Hypothalamus (tissue), 51 donors: ENCODE results near the gene SNX32.
A peak's percentile ranks its signal among the peaks of the same experiment; 100 is the strongest.

Experiments used
- DNase-seq, 51 donors: peaks; one replicate each; lab custom pipeline; 2025; lab: John Stamatoyannopoulos, UW

The SNX32 gene

GRCh38 chr11:65883058-65883761, 49.4 kb downstream of the SNX32 start:
- DNase-seq: no peak

- DNase-seq: peak in 1 of 51 donors; percentile 6
Measured at GRCh38 chr11:65883786-65884715, 50.3 kb downstream of the SNX32 start.

- peak in 48 of 51 donors; percentile 13 to 85 (median 56) for DNase-seq
Measured at GRCh38 chr11:65884716-65885092, 50.9 kb downstream of the SNX32 start.

- no peak for DNase-seq
Measured at GRCh38 chr11:65885231-65885630, 51.5 kb downstream of the SNX32 start.

- DNase-seq: no peak
Measured at GRCh38 chr11:65885808-65886536, 52.2 kb downstream of the SNX32 start.

GRCh38 chr11:65886826-65887722, 53.3 kb downstream of the SNX32 start:
- no peak for DNase-seq

- DNase-seq: no peak
Measured at GRCh38 chr11:65887723-65888162, 54.0 kb downstream of the SNX32 start.

GRCh38 chr11:65888163-65888814, 54.5 kb downstream of the SNX32 start, which contains the start of gene FIBP:
TSS of gene FIBP (minus strand) at chr11:65888471. CDS start at chr11:65888418, 53 bp downstream.
- peak; percentile 67 to 98 (median 95) for DNase-seq

GRCh38 chr11:65890324-65891218, 56.8 kb downstream of the SNX32 start, which contains the start of gene CCDC85B:
TSS of gene CCDC85B (plus strand) at chr11:65890673. CDS start at chr11:65890784, 111 bp downstream.
- peak; percentile 73 to 99 (median 96) for DNase-seq

GRCh38 chr11:65891219-65892136, 57.7 kb downstream of the SNX32 start:
- peak in 5 of 51 donors; percentile 12 to 41 (median 17) for DNase-seq

- DNase-seq: peak in 1 of 51 donors; percentile 8
Measured at GRCh38 chr11:65892137-65892540, 58.4 kb downstream of the SNX32 start.

- DNase-seq: no peak
Measured at GRCh38 chr11:65892661-65893317, 59.0 kb downstream of the SNX32 start.

GRCh38 chr11:65894034-65894591, 60.4 kb downstream of the SNX32 start:
- DNase-seq: peak in 5 of 51 donors; percentile 14 to 25 (median 20)

GRCh38 chr11:65895482-65895981, 61.8 kb downstream of the SNX32 start:
- DNase-seq: no peak
